ENCODE data around the gene EEF1A1. TPM values are rescaled to one million over a fixed set of nuclear protein-coding genes. Genes with fewer than 3 reads are reported as not detected.
A peak's percentile ranks its signal among the peaks of the same experiment; 100 is the strongest.

EEF1A1 gene
- total and polyA plus RNA-seq, 2 of the 8 experiments (the other 6 are each of a cell fraction or from before 2014, with no cell fraction given), result 13,823 to 13,927 TPM

GRCh38 chr6:73566954-73567591, 46.2 kb upstream of the EEF1A1 start:
- no peak overlapping the region for H3K56ac ChIP-seq (replicated peaks; ENCODE audit: insufficient read length, low read depth, low read length)
- TF ChIP-seq CEBPB (IDR thresholded peaks at IDR 0.05; ENCODE audit: low read depth, low read length) (peak; percentile 77), BRCA1 (IDR thresholded peaks at IDR 0.05; ENCODE audit: low read depth, low read length) (no peak), E2F6 (IDR thresholded peaks at IDR 0.05) (0 out of 2 replicates have a peak, but pooled peaks have one; percentile 16)
- TF ChIP-seq, protein P1, sequence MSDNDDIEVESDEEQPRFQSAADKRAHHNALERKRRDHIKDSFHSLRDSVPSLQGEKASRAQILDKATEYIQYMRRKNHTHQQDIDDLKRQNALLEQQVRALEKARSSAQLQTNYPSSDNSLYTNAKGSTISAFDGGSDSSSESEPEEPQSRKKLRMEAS (IDR thresholded peaks at IDR 0.05), result peak; percentile 43; the same call in 1 of the 2 replicates
- H2AFZ ChIP-seq (ENCODE audit: low read length), result no peak overlapping the region
- H3K4me3 ChIP-seq (ENCODE audit: extremely low read depth in 1 of 4, insufficient read depth in 2 of 4, low read depth in 3 of 4, low read length in 4 of 4), result no peak overlapping the region
- H4K8ac ChIP-seq (ENCODE audit: extremely low read depth, insufficient read depth, low read length), result no peak overlapping the region
- no peak overlapping the region for H3K27ac ChIP-seq (ENCODE audit: low read depth, low read length)
- H4K91ac ChIP-seq (replicated peaks; ENCODE audit: insufficient read length, low read length), result peak overlapping the region; percentile 84
- no peaks in the 10 kb centered on the region for H3K23me2 ChIP-seq (ENCODE audit: low read depth, low read length)
- H2AK5ac ChIP-seq (ENCODE audit: low read depth, low read length), result peak overlapping the region; percentile 93
- ChIA-PET POLR2A (ENCODE audit: partially characterized antibody) (interaction anchor here (0.8 to 45.0 kb wide), 8 partner anchors 8 to 45 kb away, joined by 3 to 1482 read pairs (median 8); partner anchors contain the start of gene EEF1A1), CTCF (ENCODE audit: partially characterized antibody) (interaction anchor here (1.0 to 2.1 kb wide), 5 partner anchors 9 to 45 kb away, joined by 3 to 6 read pairs (median 3); no protein-coding TSS in a partner anchor)
- H3K79me1 ChIP-seq (ENCODE audit: low read depth, low read length), result no peaks in the 10 kb centered on the region
- FAIRE-seq, result no peak
- H3K14ac ChIP-seq (ENCODE audit: insufficient read length), result no peak overlapping the region
- H3K4ac ChIP-seq (replicated peaks; ENCODE audit: insufficient read length, low read depth, low read length), result no peak overlapping the region
- peaks cover 3 to 14% (median 10%) of the 10 kb centered on the region in 4 experiments; a peak in 5 of 7 replicates for H3K4me1 ChIP-seq (replicated peaks in 1 of 4; ENCODE audit: control insufficient read depth in 3 of 4, insufficient read depth in 4 of 4, low read length in 3 of 4)
- no peaks in the 10 kb centered on the region for H3K79me2 ChIP-seq (ENCODE audit: control insufficient read depth in 1 of 2, insufficient read depth in 2 of 2, low read length in 2 of 2)
- H2BK15ac ChIP-seq (ENCODE audit: low read length), result peak overlapping the region; percentile 83; the same call in 1 of the 2 replicates
- H3K27me3 ChIP-seq (replicated peaks in 1 of 4; ENCODE audit: control insufficient read depth in 3 of 4, extremely low read depth in 1 of 4, insufficient read depth in 3 of 4, low read length in 3 of 4), result no peaks in the 10 kb centered on the region
- H3K36me3 ChIP-seq (ENCODE audit: control insufficient read depth in 2 of 4, insufficient read depth in 4 of 4, low read length in 3 of 4), result no peaks in the 10 kb centered on the region
- H3K4me2 ChIP-seq (ENCODE audit: insufficient read depth in 1 of 2, low read depth in 2 of 2, low read length in 2 of 2), result no peak overlapping the region
- DNase-seq (ENCODE audit: low read depth in 1 of 2, low spot score in 2 of 2), result no peak
- peak overlapping the region; percentile 98 for H2BK20ac ChIP-seq (ENCODE audit: low read length)
- H4K5ac ChIP-seq (ENCODE audit: insufficient read length, low read depth, low read length), result no peak overlapping the region
- no peak overlapping the region for H3K23ac ChIP-seq (ENCODE audit: insufficient read length)
- 87% methylated on average over 8 of the region's 8 CpGs; no CpG with 5 or more reads in 1 of the 2 experiments for WGBS, 2 experiments (ENCODE audit: extremely low coverage in 1 of 2, insufficient coverage in 1 of 2, insufficient read length in 1 of 2, insufficient replicate concordance in 2 of 2, low coverage in 1 of 2, low lambda C conversion rate in 2 of 2, missing lambda C conversion rate in 1 of 2)
- H2BK5ac ChIP-seq (ENCODE audit: low read depth, low read length), result peak overlapping the region; percentile 94
- peak overlapping the region; percentile 95 for H2BK12ac ChIP-seq (ENCODE audit: low read depth, low read length)
- peak overlapping the region; percentile 89 for H3K18ac ChIP-seq (ENCODE audit: extremely low read depth, low read length)
- H3K9ac ChIP-seq (replicated peaks in 1 of 4; ENCODE audit: extremely low read depth in 1 of 4, low read depth in 3 of 4, low read length in 3 of 4), result no peak overlapping the region
- no peaks in the 10 kb centered on the region for H4K20me1 ChIP-seq (replicated peaks in 1 of 2; ENCODE audit: control insufficient read depth in 1 of 2, insufficient read depth in 2 of 2, low read length in 2 of 2)
- H3K9me3 ChIP-seq (ENCODE audit: insufficient read depth in 2 of 2, low read depth in 1 of 2, low read length in 1 of 2), result no peaks in the 10 kb centered on the region
- peak overlapping the region; percentile 71 for H2BK120ac ChIP-seq (replicated peaks; ENCODE audit: low read depth, low read length)
